PC-9 (cell line): ENCODE measurements around the gene TRABD2B. TPM values are rescaled to one million over a fixed set of nuclear protein-coding genes. Genes with fewer than 3 reads are reported as not detected.

ENCODE experiments used
- BruUV-seq: library from RNA; stranded (reverse); fragments of 400-500 nt; replicated peaks from 2 replicates; lab custom pipeline; 2021; lab: Mats Ljungman, UMichigan
- CTCF ChIA-PET: fragments of 300-600 bp; sonication (Branson Sonifier 250); formaldehyde crosslinking; loops from one replicate; lab custom pipeline; 2022; ENCODE audit warnings: antibody characterized with exemption; lab: Charles Lee
- POLR2A ChIA-PET: fragments of 300-600 bp; sonication (Branson Sonifier 250); formaldehyde crosslinking; loops from one replicate; lab custom pipeline; 2022; ENCODE audit warnings: antibody characterized with exemption; ENCODE audit not compliant: unreplicated experiment; lab: Charles Lee
- DNase-seq, 2 experiments: peaks; one replicate each; pipeline versions ENCODE4 v3.0.0 to v3.0.0-alpha.2; 2015 to 2022; ENCODE audit warnings: mixed read lengths in 1 of 2
- H2AFZ ChIP-seq: fragments of 200-600 bp; sonication (generic); 2 replicates; pipeline ENCODE4 v1.8.1; 2017; ENCODE audit warnings: antibody characterized with exemption
- H3F3A ChIP-seq: fragments of 200-600 bp; sonication (generic); 2 replicates; pipeline ENCODE4 v1.8.1; 2017; ENCODE audit warnings: antibody characterized with exemption, mild to moderate bottlenecking, low read depth; ENCODE audit not compliant: insufficient read depth
- H3K27ac ChIP-seq: fragments of 200-600 bp; sonication (generic); 2 replicates; pipeline ENCODE4 v1.6.1; 2016; ENCODE audit warnings: mixed run types
- H3K27me3 ChIP-seq: fragments of 200-600 bp; sonication (generic); 2 replicates; pipeline ENCODE4 v1.6.1; 2016; ENCODE audit warnings: low read depth, mixed run types; ENCODE audit not compliant: insufficient read depth
- H3K36me3 ChIP-seq: fragments of 200-600 bp; sonication (generic); 2 replicates; pipeline ENCODE4 v1.6.1; 2016; ENCODE audit warnings: low read depth, mixed run types
- H3K4me1 ChIP-seq: fragments of 200-600 bp; sonication (generic); replicated peaks from 2 replicates; pipeline ENCODE4 v1.6.1; 2016; ENCODE audit warnings: mixed run types; ENCODE audit not compliant: insufficient read depth
- H3K4me2 ChIP-seq: fragments of 200-600 bp; sonication (generic); 2 replicates; pipeline ENCODE4 v1.6.1; 2017; ENCODE audit warnings: mixed run types
- H3K4me3 ChIP-seq: fragments of 200-600 bp; sonication (generic); 2 replicates; pipeline ENCODE4 v1.6.1; 2016; ENCODE audit warnings: mixed run types
- H3K79me2 ChIP-seq: fragments of 200-600 bp; sonication (generic); 2 replicates; pipeline ENCODE4 v1.6.1; 2017; ENCODE audit warnings: low read depth, mixed run types
- H3K9me2 ChIP-seq: fragments of 200-600 bp; sonication (generic); 2 replicates; pipeline ENCODE4 v1.8.1; 2017; ENCODE audit warnings: mild to moderate bottlenecking; ENCODE audit not compliant: insufficient read depth
- H3K9me3 ChIP-seq: fragments of 200-600 bp; sonication (generic); 2 replicates; pipeline ENCODE4 v1.8.1; 2016; ENCODE audit warnings: low read depth; ENCODE audit not compliant: insufficient read depth
- H4K20me1 ChIP-seq: fragments of 200-600 bp; sonication (generic); 2 replicates; pipeline ENCODE4 v1.8.1; 2017; ENCODE audit not compliant: insufficient read depth
- EZH2 ChIP-seq: fragments of 200-600 bp; sonication (generic); IDR thresholded peaks from 2 replicates; pipeline ENCODE4 v1.8.0; 2017; ENCODE audit warnings: antibody characterized with exemption, low read depth
- intact Hi-C: fragments of 100-400 bp; cut with micrococcal nuclease; formaldehyde crosslinking; loops from one replicate; pipeline ENCODE4 v1.10.0; 2022; ENCODE audit not compliant: unreplicated experiment
- total RNA-seq: library from RNA; stranded (reverse); gene quantifications from 2 replicates; pipeline ENCODE4 v1.2.3, GENCODE V29; 2021
- TF ChIP-seq, protein P1 (sequence below): fragments of 200-600 bp; sonication (generic); conservative IDR thresholded peaks from 2 replicates; pipeline ENCODE4 v1.6.1; 2017; ENCODE audit warnings: mixed run types, antibody characterized with exemption, mild to moderate bottlenecking, moderate library complexity

The TRABD2B gene
- total RNA-seq, 1 experiment from 2014 or later, result not detected

DNA sequence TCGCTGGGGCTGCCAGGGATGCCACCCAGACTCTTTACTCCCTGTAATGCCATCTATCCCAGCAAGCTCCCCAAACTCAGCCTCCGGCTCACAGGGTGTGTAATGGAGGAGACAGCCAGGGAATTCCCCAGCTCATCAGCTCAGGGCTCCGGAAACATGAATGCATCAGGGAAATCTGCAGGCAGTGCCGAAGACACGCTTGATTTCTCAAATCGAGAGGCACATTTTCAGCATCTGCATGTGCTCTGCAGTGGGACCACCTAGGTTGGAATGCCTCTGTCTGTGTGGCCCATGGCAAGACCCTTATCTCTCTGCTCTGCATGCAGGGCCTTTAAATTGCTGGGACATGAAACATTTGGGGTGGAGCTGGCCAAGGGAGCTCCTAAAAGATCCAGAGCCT lies 170.1 kb downstream of the TRABD2B start:
- TF ChIP-seq EZH2, result no peak
- TF ChIP-seq, protein P1, sequence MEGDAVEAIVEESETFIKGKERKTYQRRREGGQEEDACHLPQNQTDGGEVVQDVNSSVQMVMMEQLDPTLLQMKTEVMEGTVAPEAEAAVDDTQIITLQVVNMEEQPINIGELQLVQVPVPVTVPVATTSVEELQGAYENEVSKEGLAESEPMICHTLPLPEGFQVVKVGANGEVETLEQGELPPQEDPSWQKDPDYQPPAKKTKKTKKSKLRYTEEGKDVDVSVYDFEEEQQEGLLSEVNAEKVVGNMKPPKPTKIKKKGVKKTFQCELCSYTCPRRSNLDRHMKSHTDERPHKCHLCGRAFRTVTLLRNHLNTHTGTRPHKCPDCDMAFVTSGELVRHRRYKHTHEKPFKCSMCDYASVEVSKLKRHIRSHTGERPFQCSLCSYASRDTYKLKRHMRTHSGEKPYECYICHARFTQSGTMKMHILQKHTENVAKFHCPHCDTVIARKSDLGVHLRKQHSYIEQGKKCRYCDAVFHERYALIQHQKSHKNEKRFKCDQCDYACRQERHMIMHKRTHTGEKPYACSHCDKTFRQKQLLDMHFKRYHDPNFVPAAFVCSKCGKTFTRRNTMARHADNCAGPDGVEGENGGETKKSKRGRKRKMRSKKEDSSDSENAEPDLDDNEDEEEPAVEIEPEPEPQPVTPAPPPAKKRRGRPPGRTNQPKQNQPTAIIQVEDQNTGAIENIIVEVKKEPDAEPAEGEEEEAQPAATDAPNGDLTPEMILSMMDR, result no peak
- Histone ChIP-seq H3K9me3 (no peaks in the 10 kb centered on the region), H3K4me1 (no peaks in the 10 kb centered on the region), H3K4me3 (no peak overlapping the region), H3K27ac (no peak overlapping the region), H3F3A (no peaks in the 10 kb centered on the region), H3K4me2 (no peak overlapping the region), H3K79me2 (no peaks in the 10 kb centered on the region), H2AFZ (no peak overlapping the region), H3K9me2 (no peaks in the 10 kb centered on the region), H3K36me3 (no peaks in the 10 kb centered on the region), H3K27me3 (peaks cover 23% of the 10 kb centered on the region), H4K20me1 (no peaks in the 10 kb centered on the region)
- no TSS peak for BruUV-seq
- ChIA-PET POLR2A (no interaction called here), CTCF (interaction anchor here (0.7 kb wide), 1 partner anchor 651 kb away, joined by 3 read pairs; no protein-coding TSS in a partner anchor)
- no peak for DNase-seq
- intact Hi-C loops, result no loop called here

DNA sequence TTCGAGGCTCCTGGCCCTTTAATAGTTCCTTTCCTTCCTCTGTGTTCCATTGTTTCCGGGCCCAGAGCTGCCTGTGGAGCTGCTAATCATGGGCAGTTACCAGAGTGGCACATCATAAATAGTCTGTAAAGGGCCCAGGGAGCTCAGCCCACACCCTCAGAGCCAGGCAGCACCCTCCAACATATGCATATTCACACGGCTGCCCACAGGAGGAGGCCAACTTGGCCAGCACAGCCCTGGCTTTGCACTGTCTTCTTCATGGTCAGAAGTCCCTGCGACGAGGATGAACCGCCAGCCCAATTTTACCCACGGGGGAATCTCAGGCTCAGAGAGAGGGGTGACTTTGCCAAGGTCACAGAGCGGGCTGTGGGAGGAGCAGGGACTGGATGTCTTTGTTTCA lies 172.5 kb downstream of the TRABD2B start:
- H3K27me3 ChIP-seq, result peaks cover 6% of the 10 kb centered on the region; the same call in 1 of the 2 replicates
- no peak overlapping the region for H3K27ac ChIP-seq
- H2AFZ ChIP-seq, result no peak overlapping the region
- no peak for DNase-seq
- H3K36me3 ChIP-seq, result no peaks in the 10 kb centered on the region
- H3K4me3 ChIP-seq, result no peak overlapping the region
- no peaks in the 10 kb centered on the region for H3K9me2 ChIP-seq
- TF ChIP-seq, protein P1, result no peak
- no peak for TF ChIP-seq EZH2
- H3K4me1 ChIP-seq, result no peaks in the 10 kb centered on the region
- BruUV-seq, result no TSS peak
- no peaks in the 10 kb centered on the region for H3F3A ChIP-seq
- no peaks in the 10 kb centered on the region for H4K20me1 ChIP-seq
- POLR2A ChIA-PET, result no interaction called here
- intact Hi-C loops, result no loop called here
- H3K79me2 ChIP-seq, result no peaks in the 10 kb centered on the region
- no peak overlapping the region for H3K4me2 ChIP-seq
- CTCF ChIA-PET, result no interaction called here
- H3K9me3 ChIP-seq, result no peaks in the 10 kb centered on the region

DNA sequence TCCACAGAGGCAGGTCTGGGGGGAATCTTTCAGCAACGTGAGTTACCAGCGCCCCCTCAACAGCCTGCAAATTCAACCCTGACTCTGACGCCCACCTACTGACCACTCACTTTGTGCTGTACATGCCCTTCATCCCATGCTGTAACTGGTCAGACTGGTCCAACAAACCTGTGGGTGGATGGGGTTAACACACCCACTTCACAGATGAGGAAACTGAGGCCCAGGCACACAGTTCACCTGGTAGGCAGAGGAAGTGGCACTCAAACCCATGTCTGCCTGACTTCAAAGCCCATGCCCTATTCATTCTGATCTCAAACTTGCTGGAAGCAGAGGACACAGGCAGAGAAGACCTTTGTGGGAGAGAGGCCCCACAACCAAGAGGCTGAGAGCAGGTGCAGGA lies 172.9 kb downstream of the TRABD2B start:
- no peaks in the 10 kb centered on the region for H3K36me3 ChIP-seq
- no peaks in the 10 kb centered on the region for H3K79me2 ChIP-seq
- no peaks in the 10 kb centered on the region for H3K9me2 ChIP-seq
- POLR2A ChIA-PET, result no interaction called here
- no peaks in the 10 kb centered on the region for H4K20me1 ChIP-seq
- no peak overlapping the region for H3K4me2 ChIP-seq
- TF ChIP-seq, protein P1, result no peak
- no peak for TF ChIP-seq EZH2
- no peaks in the 10 kb centered on the region for H3F3A ChIP-seq
- peaks cover 6% of the 10 kb centered on the region; the same call in 1 of the 2 replicates for H3K27me3 ChIP-seq
- no peaks in the 10 kb centered on the region for H3K9me3 ChIP-seq
- H2AFZ ChIP-seq, result no peak overlapping the region
- intact Hi-C loops, result no loop called here
- no peak overlapping the region for H3K27ac ChIP-seq
- DNase-seq, result no peak
- BruUV-seq, result no TSS peak
- CTCF ChIA-PET, result no interaction called here
- no peaks in the 10 kb centered on the region for H3K4me1 ChIP-seq
- no peak overlapping the region for H3K4me3 ChIP-seq
